ENCODE measurements around the gene RXFP2. TPM values are rescaled to one million over a fixed set of nuclear protein-coding genes. Genes with fewer than 3 reads are reported as not detected.

Gene RXFP2
- total and polyA plus RNA-seq, 5 experiments from 2014 or later, result not detected

DNA sequence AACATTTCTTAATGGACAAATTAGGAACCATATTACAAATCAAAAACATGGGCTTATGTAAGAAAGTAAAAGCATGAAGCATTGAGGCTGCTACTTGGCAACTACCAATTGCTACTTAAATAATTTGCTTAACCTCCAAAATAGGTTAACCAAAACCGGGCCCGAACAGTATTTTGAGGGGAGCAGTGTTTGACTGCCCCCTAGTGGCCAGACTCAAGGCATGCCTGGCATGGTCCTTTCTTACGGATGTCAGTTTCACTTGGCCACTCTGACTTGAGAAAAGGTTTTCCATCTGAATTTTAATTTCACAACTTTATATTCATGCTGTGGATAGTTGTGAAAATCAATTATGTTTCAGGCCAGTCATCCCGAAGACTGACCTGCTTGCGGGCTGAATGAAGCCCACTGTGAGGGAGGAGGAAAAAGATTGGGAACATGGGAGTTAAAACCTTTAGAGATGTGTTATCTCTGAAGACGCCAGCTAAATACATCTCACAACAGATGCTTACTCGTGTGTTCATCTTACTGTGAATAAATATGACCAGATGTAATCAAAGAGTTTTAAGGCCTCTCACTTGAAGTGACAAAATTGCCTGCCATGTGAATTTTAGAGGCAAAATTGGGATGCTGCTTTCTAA lies 2.9 kb downstream of the RXFP2 start:
- H3K4me1 Mint-ChIP-seq, result peaks cover 0 to 5% (median 2%) of the 10 kb centered on the region in 4 donors
- H3K27ac Mint-ChIP-seq, result no peak overlapping the region
- DNase-seq (peak; percentile 12 to 66 (median 49)), ATAC-seq (peak; percentile 59 to 70)
- no peaks in the 10 kb centered on the region for H3K9me3 Mint-ChIP-seq
- peak overlapping the region in 1 of 10 donors; percentile 48 for H3K4me3 Mint-ChIP-seq
- H3K27me3 Mint-ChIP-seq, result peaks cover 8 to 21% (median 9%) of the 10 kb centered on the region in 5 donors
- H3K36me3 Mint-ChIP-seq, result no peaks in the 10 kb centered on the region
- POLR2A ChIA-PET, result no interaction called here

DNA sequence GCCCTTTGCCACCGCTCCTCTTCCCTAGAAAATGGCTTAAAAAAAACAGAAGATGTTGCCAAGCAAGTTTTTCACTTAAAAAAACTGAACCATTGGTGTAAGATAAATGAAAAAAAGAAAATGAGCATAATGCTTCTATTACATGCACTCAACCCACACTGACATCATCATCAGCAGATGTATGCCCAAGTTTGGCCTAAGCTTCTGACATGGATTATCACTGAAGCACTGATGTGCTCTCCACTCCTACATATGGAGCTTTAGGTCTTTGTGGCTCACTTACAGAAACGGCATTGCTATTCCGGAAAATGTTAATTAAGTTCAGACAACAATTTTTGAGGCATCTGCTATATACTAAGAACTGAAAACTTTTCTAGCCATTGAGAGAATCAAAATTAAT lies 8.0 kb downstream of the RXFP2 start:
- peaks cover 0 to 2% (median under 1%) of the 10 kb centered on the region in 4 donors for H3K4me1 Mint-ChIP-seq
- ATAC-seq, result no peak
- no peak for DNase-seq
- H3K27ac Mint-ChIP-seq, result no peak overlapping the region
- no peaks in the 10 kb centered on the region for H3K9me3 Mint-ChIP-seq
- peaks cover 7 to 28% (median 17%) of the 10 kb centered on the region in 5 donors for H3K27me3 Mint-ChIP-seq
- POLR2A ChIA-PET, result no interaction called here
- H3K36me3 Mint-ChIP-seq, result no peaks in the 10 kb centered on the region
- H3K4me3 Mint-ChIP-seq, result no peak overlapping the region

GRCh38 chr13:31747966-31748365 lies 8.6 kb downstream of the RXFP2 start:
- DNase-seq, result no peak
- H3K9me3 Mint-ChIP-seq, result no peaks in the 10 kb centered on the region
- POLR2A ChIA-PET, result no interaction called here
- H3K36me3 Mint-ChIP-seq, result no peaks in the 10 kb centered on the region
- H3K27ac Mint-ChIP-seq, result no peak overlapping the region
- H3K4me3 Mint-ChIP-seq, result no peak overlapping the region
- no peaks in the 10 kb centered on the region for H3K4me1 Mint-ChIP-seq
- peaks cover 8 to 24% (median 16%) of the 10 kb centered on the region in 5 donors for H3K27me3 Mint-ChIP-seq
- ATAC-seq, result no peak

DNA sequence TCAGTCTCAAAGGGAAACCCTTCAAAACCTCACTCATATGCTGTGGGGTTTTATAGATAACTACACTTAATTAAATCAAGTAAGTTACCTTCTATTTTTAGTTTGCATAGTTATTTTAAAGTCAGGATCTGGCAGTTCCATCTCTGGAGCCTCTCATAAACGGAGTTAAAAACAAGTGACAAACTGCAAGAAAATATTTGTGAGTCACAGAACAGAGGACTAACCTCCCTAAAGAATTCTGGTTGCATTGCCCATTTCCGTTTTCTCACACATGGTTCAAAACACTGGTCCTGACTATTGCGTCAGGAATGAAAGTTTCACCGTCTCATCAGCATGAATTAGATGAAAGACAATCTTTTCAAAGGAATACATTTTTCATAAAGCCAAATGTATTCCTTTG lies 10.6 kb downstream of the RXFP2 start:
- Mint-ChIP-seq H3K4me3 (no peak overlapping the region), H3K27ac (no peak overlapping the region), H3K9me3 (no peaks in the 10 kb centered on the region), H3K36me3 (no peaks in the 10 kb centered on the region), H3K27me3 (peaks cover 4 to 15% (median 13%) of the 10 kb centered on the region in 5 donors), H3K4me1 (no peaks in the 10 kb centered on the region)
- POLR2A ChIA-PET, result no interaction called here
- DNase-seq (no peak), ATAC-seq (no peak)

GRCh38 chr13:31755211-31755610 lies 15.9 kb downstream of the RXFP2 start:
- H3K9me3 Mint-ChIP-seq, result no peaks in the 10 kb centered on the region

DNA sequence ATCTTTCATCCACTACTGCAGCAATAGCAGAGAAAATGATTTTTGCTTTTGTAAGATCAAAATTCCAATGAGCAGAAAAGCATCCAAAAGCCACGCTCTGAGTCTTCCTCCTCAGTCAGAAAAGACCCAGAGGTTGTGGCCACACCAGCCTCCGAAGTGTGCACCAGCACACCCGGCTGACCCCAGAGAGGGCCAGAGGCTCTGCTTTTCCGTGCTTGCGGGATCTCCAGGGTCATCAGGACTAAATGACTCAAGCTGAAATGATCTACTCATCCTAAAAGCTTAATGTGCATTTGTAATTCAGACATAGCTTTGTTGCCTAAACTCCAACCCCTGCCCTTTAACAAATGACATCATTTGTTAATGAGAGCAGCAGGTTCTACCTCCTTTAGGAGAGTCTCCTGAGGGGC lies 16.5 kb downstream of the RXFP2 start:
- Mint-ChIP-seq H3K27ac (no peak overlapping the region), H3K36me3 (no peaks in the 10 kb centered on the region)
- POLR2A ChIA-PET, result no interaction called here

More at GRCh38 chr13:31755211-31755610, 15.9 kb downstream of the RXFP2 start:
- H3K4me3 Mint-ChIP-seq, result no peak overlapping the region
- H3K4me1 Mint-ChIP-seq, result no peaks in the 10 kb centered on the region
- no peak for DNase-seq
- no peaks in the 10 kb centered on the region for H3K36me3 Mint-ChIP-seq
- H3K27ac Mint-ChIP-seq, result no peak overlapping the region
- POLR2A ChIA-PET, result no interaction called here
- no peak for ATAC-seq
- H3K27me3 Mint-ChIP-seq, result peaks cover 6 to 18% (median 9%) of the 10 kb centered on the region in 5 donors

GRCh38 chr13:31756346-31756745 lies 17.0 kb downstream of the RXFP2 start:
- ATAC-seq (no peak), DNase-seq (no peak)
- Mint-ChIP-seq H3K27me3 (peaks cover 0 to 11% (median 8%) of the 10 kb centered on the region in 5 donors), H3K4me3 (no peak overlapping the region), H3K27ac (no peak overlapping the region), H3K36me3 (no peaks in the 10 kb centered on the region), H3K4me1 (no peaks in the 10 kb centered on the region), H3K9me3 (no peaks in the 10 kb centered on the region)
- POLR2A ChIA-PET, result no interaction called here

More for the DNA sequence above, 16.5 kb downstream of the RXFP2 start:
- Mint-ChIP-seq H3K27me3 (peaks cover 1 to 12% (median 8%) of the 10 kb centered on the region in 5 donors), H3K4me3 (no peak overlapping the region), H3K4me1 (no peaks in the 10 kb centered on the region), H3K9me3 (no peaks in the 10 kb centered on the region)
- DNase-seq (no peak), ATAC-seq (no peak)

DNA sequence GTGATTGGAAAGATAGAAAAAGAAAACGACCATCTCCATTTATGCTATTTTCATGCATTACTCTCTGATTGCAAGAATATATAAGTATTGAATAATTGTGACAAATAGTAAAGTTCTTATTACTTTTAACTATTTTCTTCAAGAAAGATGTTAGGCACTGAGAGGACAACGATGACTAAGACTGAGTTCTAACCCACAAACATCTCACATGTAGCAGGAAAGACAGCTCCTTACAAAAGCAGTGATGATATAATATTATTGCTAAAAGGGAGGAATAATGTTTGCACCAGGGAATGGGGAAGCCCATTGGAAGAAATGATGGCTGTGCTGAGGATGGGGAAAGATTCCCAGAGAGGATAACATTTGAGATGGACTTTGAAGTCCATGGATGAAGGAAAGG lies 22.6 kb downstream of the RXFP2 start:
- no peak overlapping the region for H3K27ac Mint-ChIP-seq
- H3K9me3 Mint-ChIP-seq, result no peaks in the 10 kb centered on the region
- H3K4me3 Mint-ChIP-seq, result no peak overlapping the region
- H3K4me1 Mint-ChIP-seq, result no peaks in the 10 kb centered on the region
- no peaks in the 10 kb centered on the region for H3K36me3 Mint-ChIP-seq
- ATAC-seq (no peak), DNase-seq (no peak)
- peaks cover 0 to 8% (median 3%) of the 10 kb centered on the region in 5 donors for H3K27me3 Mint-ChIP-seq
- POLR2A ChIA-PET, result no interaction called here

DNA sequence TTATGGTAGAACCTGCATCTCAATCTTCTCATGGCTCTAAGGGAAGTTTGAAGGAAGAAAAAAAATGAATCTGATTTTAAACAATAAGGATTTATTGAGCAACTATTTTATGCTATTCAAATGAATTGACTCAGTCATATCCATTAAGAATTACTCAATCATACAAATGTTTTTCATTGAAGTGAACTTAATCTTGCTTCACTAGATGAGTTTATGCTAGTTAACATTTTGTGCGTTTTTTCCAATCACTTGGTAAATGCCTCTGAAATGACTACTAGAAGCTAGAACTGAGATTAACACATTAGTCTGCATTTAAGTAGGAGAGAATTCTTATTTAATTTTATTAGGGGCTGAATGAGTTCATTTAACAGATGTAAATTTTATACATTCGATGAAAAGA lies 25.2 kb downstream of the RXFP2 start:
- no peak for DNase-seq
- POLR2A ChIA-PET, result no interaction called here
- no peaks in the 10 kb centered on the region for H3K36me3 Mint-ChIP-seq
- H3K4me1 Mint-ChIP-seq, result no peaks in the 10 kb centered on the region
- no peak overlapping the region for H3K4me3 Mint-ChIP-seq
- no peak overlapping the region for H3K27ac Mint-ChIP-seq
- ATAC-seq, result no peak
- no peaks in the 10 kb centered on the region for H3K9me3 Mint-ChIP-seq
- peaks cover 0 to 5% (median 3%) of the 10 kb centered on the region in 5 donors for H3K27me3 Mint-ChIP-seq

DNA sequence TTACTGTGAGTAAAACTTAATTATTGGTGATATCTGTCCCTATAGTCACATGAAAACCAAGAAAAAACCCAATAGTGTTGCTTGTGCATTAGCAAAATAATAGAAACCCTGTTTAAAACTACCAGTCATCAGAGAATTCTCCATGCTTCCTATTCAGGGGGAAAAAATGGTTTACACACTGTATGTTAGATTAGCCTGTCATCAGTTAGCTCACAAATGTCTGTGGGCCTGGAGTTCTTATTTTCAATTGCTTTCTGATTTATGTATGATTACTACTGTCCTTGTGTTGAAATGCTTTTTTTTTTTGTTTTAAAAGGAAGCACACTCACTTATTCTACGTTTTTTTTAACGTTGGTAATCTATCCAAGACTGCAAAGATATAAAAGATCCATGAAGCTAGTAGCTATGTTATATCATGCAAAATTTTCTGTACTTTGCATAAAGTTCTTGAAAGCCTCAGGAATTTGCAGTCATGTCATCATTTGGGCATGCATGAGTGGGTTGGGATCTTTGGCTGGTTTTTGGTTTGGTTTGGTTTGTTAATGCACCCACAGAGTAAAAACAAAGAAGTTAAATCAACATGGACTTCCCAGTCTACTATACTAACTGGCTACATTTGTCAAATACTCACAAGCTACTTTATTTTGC lies 25.9 kb downstream of the RXFP2 start:
- Mint-ChIP-seq H3K27me3 (peaks cover 0 to 5% (median 3%) of the 10 kb centered on the region in 5 donors), H3K4me1 (no peaks in the 10 kb centered on the region), H3K4me3 (no peak overlapping the region), H3K27ac (no peak overlapping the region), H3K9me3 (no peaks in the 10 kb centered on the region), H3K36me3 (no peaks in the 10 kb centered on the region)
- DNase-seq (no peak), ATAC-seq (no peak)
- POLR2A ChIA-PET, result no interaction called here

- no peak overlapping the region for H3K4me3 Mint-ChIP-seq
- no peaks in the 10 kb centered on the region for H3K9me3 Mint-ChIP-seq
- H3K27me3 Mint-ChIP-seq, result peaks cover 0 to 5% (median 1%) of the 10 kb centered on the region in 5 donors
- H3K27ac Mint-ChIP-seq, result no peak overlapping the region
- ATAC-seq, result no peak
- no peaks in the 10 kb centered on the region for H3K36me3 Mint-ChIP-seq
- POLR2A ChIA-PET, result no interaction called here
- DNase-seq, result no peak
- H3K4me1 Mint-ChIP-seq, result no peaks in the 10 kb centered on the region
Measured at GRCh38 chr13:31767175-31767900, 28.0 kb downstream of the RXFP2 start.

DNA sequence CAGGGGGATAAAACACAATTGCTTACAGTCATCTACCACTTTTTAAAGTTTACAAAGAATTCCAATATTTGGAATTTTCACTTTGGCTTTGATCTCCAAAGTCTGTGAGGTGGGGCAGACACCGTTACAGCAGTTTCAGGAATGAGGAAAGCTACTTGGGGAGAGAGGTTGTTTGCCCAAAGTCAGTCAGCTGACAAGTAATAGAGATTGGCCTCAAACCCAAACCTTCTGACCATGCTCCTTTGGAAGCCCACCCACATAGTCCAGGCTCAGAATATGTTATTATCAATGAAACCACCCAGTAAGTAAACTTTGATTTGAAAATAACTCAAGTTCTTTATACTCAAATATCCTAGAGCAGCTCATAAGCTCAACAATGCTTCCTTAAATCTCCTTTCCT lies 29.0 kb downstream of the RXFP2 start:
- H3K4me1 Mint-ChIP-seq, result peaks cover 2 to 7% (median 4%) of the 10 kb centered on the region in 4 donors
- no peaks in the 10 kb centered on the region for H3K9me3 Mint-ChIP-seq
- DNase-seq, result no peak
- H3K36me3 Mint-ChIP-seq, result no peaks in the 10 kb centered on the region
- H3K27me3 Mint-ChIP-seq, result peaks cover 0 to 3% (median 0%) of the 10 kb centered on the region in 5 donors
- POLR2A ChIA-PET, result no interaction called here
- no peak overlapping the region for H3K27ac Mint-ChIP-seq
- H3K4me3 Mint-ChIP-seq, result no peak overlapping the region
- no peak for ATAC-seq

- H3K27me3 Mint-ChIP-seq, result no peaks in the 10 kb centered on the region
- ATAC-seq, result no peak
- H3K4me1 Mint-ChIP-seq, result peaks cover 4 to 11% (median 7%) of the 10 kb centered on the region in 4 donors
- DNase-seq, result no peak
- no peaks in the 10 kb centered on the region for H3K9me3 Mint-ChIP-seq
- POLR2A ChIA-PET, result no interaction called here
- H3K4me3 Mint-ChIP-seq, result no peak overlapping the region
- no peaks in the 10 kb centered on the region for H3K36me3 Mint-ChIP-seq
- no peak overlapping the region for H3K27ac Mint-ChIP-seq
Measured at GRCh38 chr13:31769575-31769974, 30.2 kb downstream of the RXFP2 start.

Measured in naive thymus-derived CD8-positive, alpha-beta T cell (primary cell).